ENCODE data around the gene CFAP69. TPM values are rescaled to one million over a fixed set of nuclear protein-coding genes. Genes with fewer than 3 reads are reported as not detected.

Gene CFAP69
- total RNA-seq, 1 donor from 2014 or later = 2.0 TPM

- TF ChIP-seq, protein P1, sequence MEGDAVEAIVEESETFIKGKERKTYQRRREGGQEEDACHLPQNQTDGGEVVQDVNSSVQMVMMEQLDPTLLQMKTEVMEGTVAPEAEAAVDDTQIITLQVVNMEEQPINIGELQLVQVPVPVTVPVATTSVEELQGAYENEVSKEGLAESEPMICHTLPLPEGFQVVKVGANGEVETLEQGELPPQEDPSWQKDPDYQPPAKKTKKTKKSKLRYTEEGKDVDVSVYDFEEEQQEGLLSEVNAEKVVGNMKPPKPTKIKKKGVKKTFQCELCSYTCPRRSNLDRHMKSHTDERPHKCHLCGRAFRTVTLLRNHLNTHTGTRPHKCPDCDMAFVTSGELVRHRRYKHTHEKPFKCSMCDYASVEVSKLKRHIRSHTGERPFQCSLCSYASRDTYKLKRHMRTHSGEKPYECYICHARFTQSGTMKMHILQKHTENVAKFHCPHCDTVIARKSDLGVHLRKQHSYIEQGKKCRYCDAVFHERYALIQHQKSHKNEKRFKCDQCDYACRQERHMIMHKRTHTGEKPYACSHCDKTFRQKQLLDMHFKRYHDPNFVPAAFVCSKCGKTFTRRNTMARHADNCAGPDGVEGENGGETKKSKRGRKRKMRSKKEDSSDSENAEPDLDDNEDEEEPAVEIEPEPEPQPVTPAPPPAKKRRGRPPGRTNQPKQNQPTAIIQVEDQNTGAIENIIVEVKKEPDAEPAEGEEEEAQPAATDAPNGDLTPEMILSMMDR (IDR thresholded peaks at IDR 0.05; ENCODE audit: insufficient read depth, low read depth, low read length) = no peak
- TF ChIP-seq EZH2 (IDR thresholded peaks at IDR 0.05; ENCODE audit: insufficient read depth, low read length) = no peak
- Histone ChIP-seq H3K36me3 (ENCODE audit: insufficient read depth, low read length) (no peaks in the 10 kb centered on the region), H3K27ac (ENCODE audit: low read depth, low read length) (no peak overlapping the region), H3K9me3 (ENCODE audit: insufficient read depth, low read depth, low read length) (no peaks in the 10 kb centered on the region), H3K79me2 (ENCODE audit: insufficient read depth, low read length) (no peaks in the 10 kb centered on the region), H3K4me1 (ENCODE audit: insufficient read depth, low read length) (peaks cover 6% of the 10 kb centered on the region), H3K4me3 (ENCODE audit: insufficient read depth, low read depth, low read length) (no peak overlapping the region), H2AFZ (ENCODE audit: low read depth, low read length) (no peak overlapping the region), H3K27me3 (ENCODE audit: insufficient read depth, low read length) (no peaks in the 10 kb centered on the region), H3K4me2 (ENCODE audit: low read length) (no peak overlapping the region), H4K20me1 (ENCODE audit: insufficient read depth, low read length) (no peaks in the 10 kb centered on the region), H3K9ac (ENCODE audit: low read length) (no peak overlapping the region)
- H3K27ac Mint-ChIP-seq (ENCODE audit: unreplicated experiment) = no peak overlapping the region
- peaks cover 4% of the 10 kb centered on the region for H3K4me1 Mint-ChIP-seq (ENCODE audit: low read depth, unreplicated experiment)
- H3K36me3 Mint-ChIP-seq (ENCODE audit: low read depth, unreplicated experiment) = no peaks in the 10 kb centered on the region
- peak; percentile 41 for DNase-seq (ENCODE audit: low read depth)
- no peaks in the 10 kb centered on the region for H3K27me3 Mint-ChIP-seq (ENCODE audit: low read depth, unreplicated experiment)
- no peaks in the 10 kb centered on the region for H3K9me3 Mint-ChIP-seq (ENCODE audit: unreplicated experiment)
- H3K4me3 Mint-ChIP-seq (ENCODE audit: unreplicated experiment) = no peak overlapping the region
- no peak for FAIRE-seq
Observed at GRCh38 chr7:90266808-90267207, 21.8 kb downstream of the CFAP69 start.

DNA sequence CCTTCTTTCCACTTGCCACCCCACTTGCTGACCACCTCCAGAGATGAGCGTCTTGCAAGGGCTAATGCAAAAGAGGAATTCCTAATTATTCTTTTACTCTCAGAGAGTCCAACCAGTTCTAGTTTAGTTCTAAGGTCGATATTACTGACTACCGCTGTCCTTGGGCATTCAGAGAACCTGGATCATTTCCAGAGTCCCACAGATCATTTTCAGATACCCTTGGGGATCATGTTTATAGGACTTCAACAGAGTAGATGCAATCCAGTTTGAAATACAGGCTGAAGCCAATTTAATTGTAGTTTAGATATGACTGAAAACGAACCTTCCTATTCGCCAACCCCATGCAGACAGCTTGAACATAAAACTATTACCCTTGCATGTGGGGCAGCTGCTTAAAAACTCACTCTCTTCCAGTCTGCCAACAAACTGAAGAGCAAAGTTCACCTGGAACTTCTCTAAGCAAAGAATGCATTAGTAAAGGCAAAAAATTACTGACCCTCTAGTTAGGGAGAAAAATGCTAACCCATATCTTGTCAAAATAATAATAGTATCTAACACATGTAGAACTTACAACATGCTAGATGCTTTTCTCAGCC, 22.4 kb downstream of the CFAP69 start:
- FAIRE-seq (no peak), DNase-seq (ENCODE audit: low read depth) (no peak)
- no peak overlapping the region for H3K27ac Mint-ChIP-seq (ENCODE audit: unreplicated experiment)
- Histone ChIP-seq H3K27ac (ENCODE audit: low read depth, low read length) (no peak overlapping the region), H3K27me3 (ENCODE audit: insufficient read depth, low read length) (no peaks in the 10 kb centered on the region), H3K4me2 (ENCODE audit: low read length) (no peak overlapping the region), H4K20me1 (ENCODE audit: insufficient read depth, low read length) (no peaks in the 10 kb centered on the region), H2AFZ (ENCODE audit: low read depth, low read length) (no peak overlapping the region), H3K36me3 (ENCODE audit: insufficient read depth, low read length) (no peaks in the 10 kb centered on the region), H3K9me3 (ENCODE audit: insufficient read depth, low read depth, low read length) (no peaks in the 10 kb centered on the region), H3K4me3 (ENCODE audit: insufficient read depth, low read depth, low read length) (no peak overlapping the region), H3K4me1 (ENCODE audit: insufficient read depth, low read length) (peaks cover 6% of the 10 kb centered on the region), H3K79me2 (ENCODE audit: insufficient read depth, low read length) (no peaks in the 10 kb centered on the region), H3K9ac (ENCODE audit: low read length) (no peak overlapping the region)
- H3K4me1 Mint-ChIP-seq (ENCODE audit: low read depth, unreplicated experiment) = peaks cover 9% of the 10 kb centered on the region
- no peaks in the 10 kb centered on the region for H3K9me3 Mint-ChIP-seq (ENCODE audit: unreplicated experiment)
- no peak overlapping the region for H3K4me3 Mint-ChIP-seq (ENCODE audit: unreplicated experiment)
- H3K36me3 Mint-ChIP-seq (ENCODE audit: low read depth, unreplicated experiment) = no peaks in the 10 kb centered on the region
- H3K27me3 Mint-ChIP-seq (ENCODE audit: low read depth, unreplicated experiment) = no peaks in the 10 kb centered on the region
- TF ChIP-seq EZH2 (IDR thresholded peaks at IDR 0.05; ENCODE audit: insufficient read depth, low read length) = no peak
- TF ChIP-seq, protein P1 (IDR thresholded peaks at IDR 0.05; ENCODE audit: insufficient read depth, low read depth, low read length) = no peak

DNA sequence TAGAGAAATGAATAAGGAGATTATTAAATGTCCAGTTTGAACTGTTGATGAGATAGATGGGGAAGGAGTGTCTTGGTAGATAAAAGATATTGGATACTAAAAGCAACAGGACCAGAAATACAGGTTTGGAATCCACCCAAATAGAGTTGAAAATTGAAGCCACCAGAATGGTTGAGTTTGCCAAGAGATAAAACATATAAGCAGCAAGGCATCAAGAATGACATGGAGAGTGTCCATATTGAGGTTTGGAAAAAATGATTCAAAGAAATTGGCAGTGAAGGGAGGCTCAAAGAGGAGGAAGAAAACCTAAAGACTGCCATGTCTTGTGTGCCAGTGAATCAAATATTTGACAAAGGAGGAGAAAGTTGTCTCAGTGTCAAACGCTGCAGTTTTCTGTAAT, 24.2 kb downstream of the CFAP69 start:
- Histone ChIP-seq H3K9ac (ENCODE audit: low read length) (no peak overlapping the region), H2AFZ (ENCODE audit: low read depth, low read length) (no peak overlapping the region), H3K36me3 (ENCODE audit: insufficient read depth, low read length) (no peaks in the 10 kb centered on the region), H4K20me1 (ENCODE audit: insufficient read depth, low read length) (no peaks in the 10 kb centered on the region), H3K27me3 (ENCODE audit: insufficient read depth, low read length) (no peaks in the 10 kb centered on the region), H3K4me2 (ENCODE audit: low read length) (no peak overlapping the region), H3K9me3 (ENCODE audit: insufficient read depth, low read depth, low read length) (no peaks in the 10 kb centered on the region), H3K27ac (ENCODE audit: low read depth, low read length) (no peak overlapping the region), H3K79me2 (ENCODE audit: insufficient read depth, low read length) (no peaks in the 10 kb centered on the region), H3K4me3 (ENCODE audit: insufficient read depth, low read depth, low read length) (no peak overlapping the region), H3K4me1 (ENCODE audit: insufficient read depth, low read length) (peaks cover 6% of the 10 kb centered on the region)
- Mint-ChIP-seq H3K27me3 (ENCODE audit: low read depth, unreplicated experiment) (no peaks in the 10 kb centered on the region), H3K36me3 (ENCODE audit: low read depth, unreplicated experiment) (no peaks in the 10 kb centered on the region), H3K27ac (ENCODE audit: unreplicated experiment) (no peak overlapping the region), H3K9me3 (ENCODE audit: unreplicated experiment) (no peaks in the 10 kb centered on the region), H3K4me1 (ENCODE audit: low read depth, unreplicated experiment) (peaks cover 9% of the 10 kb centered on the region), H3K4me3 (ENCODE audit: unreplicated experiment) (no peak overlapping the region)
- TF ChIP-seq EZH2 (IDR thresholded peaks at IDR 0.05; ENCODE audit: insufficient read depth, low read length) = no peak
- TF ChIP-seq, protein P1 (IDR thresholded peaks at IDR 0.05; ENCODE audit: insufficient read depth, low read depth, low read length) = no peak
- FAIRE-seq (peak; percentile 13), DNase-seq (ENCODE audit: low read depth) (no peak)

All from astrocyte (in vitro differentiated cells and primary cell).